ENCODE data around the gene C7orf25.

- TF ChIP-seq CTCF (IDR thresholded peaks at IDR 0.05 in 8 of 11, conservative IDR thresholded peaks at IDR 0.05 in 3 of 11), result no peak
- no peak for TF ChIP-seq POLR2A (IDR thresholded peaks at IDR 0.05)
- TF ChIP-seq POLR2AphosphoS5 (IDR thresholded peaks at IDR 0.05), result no peak
Measured at GRCh38 chr7:42877862-42878261, 34.0 kb downstream of the C7orf25 start.
